Smooth muscle cell (in vitro differentiated cells): ENCODE data around the gene EXOC7. TPM values are rescaled to one million over a fixed set of nuclear protein-coding genes. Genes with fewer than 3 reads are reported as not detected.

ENCODE experiments used
- DNase-seq: peaks from one replicate; lab custom pipeline; 2025; ENCODE audit not compliant: unreplicated experiment; lab: John Stamatoyannopoulos, UW
- H2AFZ ChIP-seq: fragments of 200-600 bp; sonication (generic); 2 replicates; pipeline ENCODE4 v1.6.0; 2016; ENCODE audit warnings: antibody characterized with exemption, low read depth, mild to moderate bottlenecking
- H3F3A ChIP-seq: fragments of 200-600 bp; sonication (generic); 2 replicates; pipeline ENCODE4 v1.6.0; 2017; ENCODE audit warnings: antibody characterized with exemption, low read depth
- H3K27ac ChIP-seq: fragments of 200-600 bp; sonication (generic); 2 replicates; pipeline ENCODE4 v1.5.1; 2016; ENCODE audit warnings: low read depth, mild to moderate bottlenecking
- H3K27me3 ChIP-seq: fragments of 200-600 bp; sonication (generic); 2 replicates; pipeline ENCODE4 v1.6.1; 2016; ENCODE audit warnings: low read depth, mild to moderate bottlenecking
- H3K36me3 ChIP-seq: fragments of 200-600 bp; sonication (generic); 2 replicates; pipeline ENCODE4 v1.5.1; 2016; ENCODE audit warnings: low read depth
- H3K4me1 ChIP-seq: fragments of 200-600 bp; sonication (generic); 2 replicates; pipeline ENCODE4 v1.5.1; 2016; ENCODE audit warnings: low read depth
- H3K4me2 ChIP-seq: fragments of 200-600 bp; sonication (generic); 2 replicates; pipeline ENCODE4 v1.6.0; 2016; ENCODE audit warnings: mild to moderate bottlenecking
- H3K4me3 ChIP-seq: fragments of 200-600 bp; sonication (generic); 2 replicates; pipeline ENCODE4 v1.5.1; 2016; ENCODE audit warnings: mild to moderate bottlenecking
- H3K79me2 ChIP-seq: fragments of 200-600 bp; sonication (generic); 2 replicates; pipeline ENCODE4 v1.6.0; 2016; ENCODE audit warnings: low read depth, mild to moderate bottlenecking
- H3K9ac ChIP-seq: fragments of 200-600 bp; sonication (generic); 2 replicates; pipeline ENCODE4 v1.6.0; 2016; ENCODE audit warnings: low read depth
- H3K9me3 ChIP-seq: fragments of 200-600 bp; sonication (generic); replicated peaks from 2 replicates; pipeline ENCODE4 v1.5.1; 2016; ENCODE audit warnings: low read depth
- H4K20me1 ChIP-seq: fragments of 200-600 bp; sonication (generic); 2 replicates; pipeline ENCODE4 v1.6.0; 2016; ENCODE audit warnings: low read depth
- WGBS: methylation state at CpG from one replicate; pipeline ENCODE4 v1.1.7; 2016; ENCODE audit warnings: low lambda C conversion rate; 5-methylcytosine and 5-hydroxymethylcytosine counted together
- polyA plus RNA-seq: library from polyadenylated mRNA; unstranded; fragments of >200 nt; fragmentation: Nextera tagmentation; extraction: Ambion mirVana; gene quantifications from 2 replicates; pipeline ENCODE4 v1.2.1, GENCODE V29; 2016
- total RNA-seq: library from RNA; depleted of rRNA; stranded (reverse); fragments of >200 nt; gene quantifications from 2 replicates; pipeline ENCODE4 v1.2.3, GENCODE V29; 2014
- TF ChIP-seq, protein P1 (sequence below): fragments of 200-600 bp; sonication (generic); IDR thresholded peaks from 2 replicates; pipeline ENCODE4 v1.5.1; 2017; ENCODE audit warnings: borderline replicate concordance, mild to moderate bottlenecking, antibody characterized with exemption; ENCODE audit not compliant: insufficient read depth, poor library complexity, severe bottlenecking

EXOC7 gene
- total and polyA plus RNA-seq, 2 experiments from 2014 or later: 59.1 to 70.3 TPM

DNA sequence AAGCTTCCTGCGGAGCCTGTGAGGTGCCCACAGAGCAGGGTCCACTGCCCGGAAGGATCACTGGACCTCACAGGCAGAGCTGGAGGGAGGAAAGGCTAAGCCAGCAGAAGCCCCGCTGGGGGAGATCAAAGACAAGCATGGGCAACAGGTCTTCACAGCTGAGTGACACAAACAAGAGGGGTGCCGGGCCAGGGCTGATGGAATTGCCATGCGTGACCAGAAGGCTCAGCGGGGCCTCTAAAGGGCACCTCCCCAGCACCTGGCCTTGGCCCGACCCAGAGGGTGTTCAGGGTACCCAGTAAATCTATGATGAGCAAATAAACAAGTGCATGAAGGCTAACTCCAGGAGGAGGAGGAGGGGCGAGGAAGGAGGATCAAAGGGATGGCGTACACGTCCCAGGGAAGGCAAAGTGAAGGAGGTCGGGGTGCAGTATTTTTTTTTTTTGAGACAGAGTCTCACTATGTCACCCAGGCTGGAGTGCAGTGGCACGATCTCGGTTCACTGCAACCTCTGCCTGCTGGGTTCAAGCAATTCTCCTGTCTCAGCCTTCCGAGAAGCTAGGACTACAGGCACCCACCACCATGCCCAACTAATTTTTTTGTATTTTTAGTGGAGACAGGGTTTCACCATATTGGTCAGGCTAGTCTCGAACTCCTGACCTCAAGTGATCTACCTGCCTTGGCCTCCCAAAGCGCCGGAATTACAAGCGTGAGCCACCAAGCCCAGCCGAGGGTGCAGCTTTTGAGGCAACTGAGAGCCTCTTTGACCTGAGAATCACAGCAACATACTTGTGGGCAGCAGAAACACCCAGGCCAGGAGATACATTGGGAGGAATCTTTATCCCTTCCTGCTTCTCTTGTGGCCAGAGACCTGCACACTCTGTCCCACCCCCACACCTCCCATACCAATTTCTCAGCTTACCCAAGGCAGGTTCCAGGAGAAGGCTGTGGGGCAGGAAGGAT, 16.1 kb upstream of the EXOC7 start:
- Histone ChIP-seq H3F3A (no peaks in the 10 kb centered on the region), H3K27me3 (no peaks in the 10 kb centered on the region), H3K9ac (no peak overlapping the region), H3K9me3 (no peaks in the 10 kb centered on the region), H3K4me3 (no peak overlapping the region), H3K4me1 (no peaks in the 10 kb centered on the region), H4K20me1 (no peaks in the 10 kb centered on the region), H3K27ac (no peak overlapping the region), H3K36me3 (no peaks in the 10 kb centered on the region), H2AFZ (no peak overlapping the region), H3K4me2 (no peak overlapping the region), H3K79me2 (no peaks in the 10 kb centered on the region)
- TF ChIP-seq, protein P1, sequence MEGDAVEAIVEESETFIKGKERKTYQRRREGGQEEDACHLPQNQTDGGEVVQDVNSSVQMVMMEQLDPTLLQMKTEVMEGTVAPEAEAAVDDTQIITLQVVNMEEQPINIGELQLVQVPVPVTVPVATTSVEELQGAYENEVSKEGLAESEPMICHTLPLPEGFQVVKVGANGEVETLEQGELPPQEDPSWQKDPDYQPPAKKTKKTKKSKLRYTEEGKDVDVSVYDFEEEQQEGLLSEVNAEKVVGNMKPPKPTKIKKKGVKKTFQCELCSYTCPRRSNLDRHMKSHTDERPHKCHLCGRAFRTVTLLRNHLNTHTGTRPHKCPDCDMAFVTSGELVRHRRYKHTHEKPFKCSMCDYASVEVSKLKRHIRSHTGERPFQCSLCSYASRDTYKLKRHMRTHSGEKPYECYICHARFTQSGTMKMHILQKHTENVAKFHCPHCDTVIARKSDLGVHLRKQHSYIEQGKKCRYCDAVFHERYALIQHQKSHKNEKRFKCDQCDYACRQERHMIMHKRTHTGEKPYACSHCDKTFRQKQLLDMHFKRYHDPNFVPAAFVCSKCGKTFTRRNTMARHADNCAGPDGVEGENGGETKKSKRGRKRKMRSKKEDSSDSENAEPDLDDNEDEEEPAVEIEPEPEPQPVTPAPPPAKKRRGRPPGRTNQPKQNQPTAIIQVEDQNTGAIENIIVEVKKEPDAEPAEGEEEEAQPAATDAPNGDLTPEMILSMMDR: no peak
- WGBS: 86% methylated on average over 19 of the region's 19 CpGs
- no peak for DNase-seq

GRCh38 chr17:76115138-76115754, 11.7 kb upstream of the EXOC7 start:
- Histone ChIP-seq H3K4me3 (no peak overlapping the region), H2AFZ (no peak overlapping the region), H4K20me1 (no peaks in the 10 kb centered on the region), H3K4me1 (no peaks in the 10 kb centered on the region), H3K4me2 (no peak overlapping the region), H3K9me3 (no peaks in the 10 kb centered on the region), H3K9ac (no peak overlapping the region), H3K36me3 (no peaks in the 10 kb centered on the region), H3K27ac (no peak overlapping the region), H3K27me3 (no peaks in the 10 kb centered on the region), H3F3A (no peaks in the 10 kb centered on the region), H3K79me2 (no peaks in the 10 kb centered on the region)
- TF ChIP-seq, protein P1: no peak
- DNase-seq: no peak
- 93% methylated on average over 7 of the region's 7 CpGs for WGBS

DNA sequence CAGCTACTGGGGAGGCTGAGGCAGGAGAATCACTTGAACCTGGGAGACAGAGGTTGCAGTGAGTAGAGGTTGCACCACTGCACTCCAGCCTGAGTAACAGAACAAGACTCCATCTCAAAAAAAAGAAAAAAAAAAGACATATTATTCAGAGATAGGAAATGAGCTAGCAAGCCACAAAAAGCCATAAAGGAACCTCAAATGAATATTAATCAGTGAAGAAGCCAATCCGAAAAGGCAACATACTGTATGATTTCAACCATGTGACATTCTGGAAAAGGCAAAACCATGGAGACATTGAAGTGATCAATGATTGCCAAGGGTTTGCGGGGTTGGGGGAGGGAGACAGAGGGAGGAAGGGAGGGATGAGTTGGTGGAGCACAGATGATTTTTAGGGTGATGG, 8.4 kb upstream of the EXOC7 start:
- Histone ChIP-seq H3K27ac (no peak overlapping the region), H2AFZ (no peak overlapping the region), H3K36me3 (no peaks in the 10 kb centered on the region), H3K4me2 (no peak overlapping the region), H3F3A (no peaks in the 10 kb centered on the region), H3K9me3 (no peaks in the 10 kb centered on the region), H3K4me3 (no peak overlapping the region), H3K79me2 (no peaks in the 10 kb centered on the region), H3K4me1 (no peaks in the 10 kb centered on the region), H3K9ac (no peak overlapping the region), H4K20me1 (no peaks in the 10 kb centered on the region), H3K27me3 (no peaks in the 10 kb centered on the region)
- no peak for DNase-seq
- TF ChIP-seq, protein P1: no peak
- WGBS: 95% methylated on average over 2 of the region's 2 CpGs
